BLaER1 (cell line): ENCODE measurements around the gene SASH1.

Experiments
- H3K27ac ChIP-seq: shearing (Covaris generic); formaldehyde crosslinking; 2 replicates; pipeline ENCODE4 v1.8.1; 2022
- H3K27me3 ChIP-seq: shearing (Covaris generic); formaldehyde crosslinking; 2 replicates; pipeline ENCODE4 v1.8.1; 2022
- H3K36me3 ChIP-seq: shearing (Covaris generic); formaldehyde crosslinking; 2 replicates; pipeline ENCODE4 v1.8.1; 2022
- H3K4me1 ChIP-seq: shearing (Covaris generic); formaldehyde crosslinking; 2 replicates; pipeline ENCODE4 v1.8.1; 2022
- H3K4me2 ChIP-seq: shearing (Covaris generic); formaldehyde crosslinking; 2 replicates; pipeline ENCODE4 v1.8.1; 2022
- H3K4me3 ChIP-seq: shearing (Covaris generic); formaldehyde crosslinking; 2 replicates; pipeline ENCODE4 v1.8.1; 2022
- H3K9ac ChIP-seq: shearing (Covaris generic); formaldehyde crosslinking; 2 replicates; pipeline ENCODE4 v1.8.1; 2022
- H3K9me3 ChIP-seq: shearing (Covaris generic); formaldehyde crosslinking; 2 replicates; pipeline ENCODE4 v1.8.1; 2022
- H4K20me1 ChIP-seq: shearing (Covaris generic); formaldehyde crosslinking; 2 replicates; pipeline ENCODE4 v1.8.1; 2022
- Cebpa-rat ChIP-seq: shearing (Covaris generic); IDR thresholded peaks from 2 replicates; pipeline ENCODE4 v1.8.1; 2022

The SASH1 gene

GRCh38 chr6:148500402-148500801, 157.8 kb downstream of the SASH1 start:
- no peak overlapping the region for H3K9ac ChIP-seq

DNA sequence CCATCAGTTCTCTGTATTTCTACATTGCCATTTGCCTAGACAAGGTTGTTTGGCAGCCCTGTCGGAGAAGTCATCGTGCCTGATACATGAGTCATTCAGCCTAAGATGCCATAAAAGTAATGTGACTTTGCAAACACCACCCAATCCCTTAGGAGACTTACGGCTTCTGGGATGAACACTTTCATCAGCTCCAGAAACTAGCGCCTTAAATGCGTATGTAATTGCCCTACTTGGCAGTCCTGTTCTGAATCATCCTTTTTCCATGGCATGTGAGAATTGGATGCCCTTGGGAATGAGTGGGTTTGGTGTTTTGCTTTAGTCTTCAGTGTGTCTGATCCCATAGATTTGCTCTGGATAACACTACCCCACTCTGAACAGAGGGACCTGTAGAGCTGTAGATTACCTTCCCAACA, 158.5 kb downstream of the SASH1 start:
- no peak overlapping the region for H3K27ac ChIP-seq
- TF ChIP-seq Cebpa-rat, result no peak

More at GRCh38 chr6:148500402-148500801, 157.8 kb downstream of the SASH1 start:
- H3K4me1 ChIP-seq, result peaks cover 14% of the 10 kb centered on the region
- no peaks in the 10 kb centered on the region for H3K9me3 ChIP-seq
- H3K27ac ChIP-seq, result no peak overlapping the region
- no peaks in the 10 kb centered on the region for H3K36me3 ChIP-seq
- H3K27me3 ChIP-seq, result no peaks in the 10 kb centered on the region
- H3K4me2 ChIP-seq, result no peak overlapping the region
- H4K20me1 ChIP-seq, result no peaks in the 10 kb centered on the region
- TF ChIP-seq Cebpa-rat, result no peak
- no peak overlapping the region for H3K4me3 ChIP-seq

DNA sequence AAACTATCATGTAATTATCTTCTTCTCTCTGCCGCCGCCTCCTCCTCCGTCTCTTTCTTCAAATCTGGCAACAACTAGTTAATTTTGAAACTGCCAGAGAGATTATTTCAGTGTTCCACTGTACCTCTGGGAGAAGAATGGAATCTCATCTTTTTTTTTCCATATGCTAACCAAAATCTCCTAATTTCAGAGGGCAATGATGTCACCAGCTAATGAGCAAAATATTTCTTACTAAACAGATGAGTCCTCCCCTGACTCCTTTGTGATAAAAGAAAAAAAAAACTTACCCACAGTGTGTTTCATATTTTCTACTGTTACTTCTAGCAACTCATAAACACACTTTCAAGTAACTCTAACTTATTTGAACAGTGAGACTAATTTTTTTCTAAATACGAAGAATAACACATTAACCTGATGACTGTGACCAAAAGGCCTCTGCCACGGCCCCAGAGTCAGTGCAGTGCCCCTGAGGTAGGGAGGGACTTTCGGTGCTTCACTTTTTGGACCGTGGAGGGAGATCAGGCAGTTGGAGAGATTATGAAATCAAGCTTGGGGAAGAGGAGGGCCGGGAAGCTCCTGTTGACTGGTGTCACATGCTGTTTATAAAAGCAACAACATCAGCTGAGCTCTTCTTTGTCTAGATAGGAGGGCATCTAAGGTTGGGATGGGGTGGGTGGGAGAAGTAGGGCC, 159.6 kb downstream of the SASH1 start:
- Histone ChIP-seq H3K4me1 (peaks cover 9% of the 10 kb centered on the region; the same call in 1 of the 2 replicates), H3K4me2 (no peak overlapping the region), H3K36me3 (no peaks in the 10 kb centered on the region), H3K27ac (no peak overlapping the region), H3K27me3 (no peaks in the 10 kb centered on the region), H3K9ac (no peak overlapping the region), H4K20me1 (no peaks in the 10 kb centered on the region), H3K4me3 (no peak overlapping the region), H3K9me3 (no peaks in the 10 kb centered on the region)
- TF ChIP-seq Cebpa-rat, result no peak

More for the DNA sequence above, 158.5 kb downstream of the SASH1 start:
- Histone ChIP-seq H3K9ac (no peak overlapping the region), H3K4me3 (no peak overlapping the region), H4K20me1 (no peaks in the 10 kb centered on the region), H3K36me3 (no peaks in the 10 kb centered on the region), H3K27me3 (no peaks in the 10 kb centered on the region), H3K4me2 (no peak overlapping the region), H3K4me1 (peaks cover 10% of the 10 kb centered on the region; the same call in 1 of the 2 replicates), H3K9me3 (no peaks in the 10 kb centered on the region)

DNA sequence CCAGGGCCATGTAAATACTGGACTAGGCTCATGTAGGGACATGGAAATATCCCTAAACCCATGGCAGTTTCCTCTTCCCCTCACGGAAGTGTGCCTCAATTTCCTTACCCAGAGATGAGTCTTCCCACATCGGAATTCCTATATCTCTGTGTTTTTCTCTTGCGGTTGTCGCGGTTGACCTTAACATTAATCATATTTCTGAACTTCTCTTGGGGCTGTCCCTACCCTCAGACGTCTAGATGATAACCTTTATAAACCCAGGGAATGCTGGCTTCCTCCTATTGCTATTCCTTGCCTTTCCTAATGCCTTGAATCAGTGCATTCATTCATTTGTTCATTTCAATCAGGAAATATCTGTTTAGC, 160.1 kb downstream of the SASH1 start:
- Histone ChIP-seq H4K20me1 (no peaks in the 10 kb centered on the region), H3K4me3 (no peak overlapping the region), H3K9me3 (no peaks in the 10 kb centered on the region), H3K4me2 (no peak overlapping the region), H3K36me3 (no peaks in the 10 kb centered on the region), H3K27ac (no peak overlapping the region), H3K9ac (no peak overlapping the region), H3K27me3 (no peaks in the 10 kb centered on the region), H3K4me1 (peaks cover 4% of the 10 kb centered on the region; the same call in 1 of the 2 replicates)
- no peak for TF ChIP-seq Cebpa-rat

- Histone ChIP-seq H4K20me1 (no peaks in the 10 kb centered on the region), H3K36me3 (no peaks in the 10 kb centered on the region), H3K4me3 (no peak overlapping the region), H3K9me3 (no peaks in the 10 kb centered on the region), H3K9ac (no peak overlapping the region), H3K27me3 (no peaks in the 10 kb centered on the region), H3K27ac (no peak overlapping the region), H3K4me2 (no peak overlapping the region), H3K4me1 (no peaks in the 10 kb centered on the region)
- TF ChIP-seq Cebpa-rat, result no peak
Measured at GRCh38 chr6:148503703-148504102, 161.1 kb downstream of the SASH1 start.

GRCh38 chr6:148507774-148508173, 165.1 kb downstream of the SASH1 start:
- Histone ChIP-seq H3K27ac (no peak overlapping the region), H3K4me2 (no peak overlapping the region), H3K4me1 (peaks cover 5% of the 10 kb centered on the region; the same call in 1 of the 2 replicates), H3K9me3 (no peaks in the 10 kb centered on the region), H3K27me3 (no peaks in the 10 kb centered on the region), H4K20me1 (no peaks in the 10 kb centered on the region), H3K9ac (no peak overlapping the region), H3K36me3 (no peaks in the 10 kb centered on the region), H3K4me3 (no peak overlapping the region)
- no peak for TF ChIP-seq Cebpa-rat

GRCh38 chr6:148508401-148509041, 165.9 kb downstream of the SASH1 start:
- H3K4me3 ChIP-seq, result no peak overlapping the region
- H3K9me3 ChIP-seq, result no peaks in the 10 kb centered on the region
- no peaks in the 10 kb centered on the region for H4K20me1 ChIP-seq
- H3K9ac ChIP-seq, result no peak overlapping the region
- H3K4me1 ChIP-seq, result peaks cover 5% of the 10 kb centered on the region; the same call in 1 of the 2 replicates
- H3K27me3 ChIP-seq, result no peaks in the 10 kb centered on the region
- no peak overlapping the region for H3K27ac ChIP-seq
- no peak for TF ChIP-seq Cebpa-rat
- H3K36me3 ChIP-seq, result no peaks in the 10 kb centered on the region
- H3K4me2 ChIP-seq, result no peak overlapping the region

DNA sequence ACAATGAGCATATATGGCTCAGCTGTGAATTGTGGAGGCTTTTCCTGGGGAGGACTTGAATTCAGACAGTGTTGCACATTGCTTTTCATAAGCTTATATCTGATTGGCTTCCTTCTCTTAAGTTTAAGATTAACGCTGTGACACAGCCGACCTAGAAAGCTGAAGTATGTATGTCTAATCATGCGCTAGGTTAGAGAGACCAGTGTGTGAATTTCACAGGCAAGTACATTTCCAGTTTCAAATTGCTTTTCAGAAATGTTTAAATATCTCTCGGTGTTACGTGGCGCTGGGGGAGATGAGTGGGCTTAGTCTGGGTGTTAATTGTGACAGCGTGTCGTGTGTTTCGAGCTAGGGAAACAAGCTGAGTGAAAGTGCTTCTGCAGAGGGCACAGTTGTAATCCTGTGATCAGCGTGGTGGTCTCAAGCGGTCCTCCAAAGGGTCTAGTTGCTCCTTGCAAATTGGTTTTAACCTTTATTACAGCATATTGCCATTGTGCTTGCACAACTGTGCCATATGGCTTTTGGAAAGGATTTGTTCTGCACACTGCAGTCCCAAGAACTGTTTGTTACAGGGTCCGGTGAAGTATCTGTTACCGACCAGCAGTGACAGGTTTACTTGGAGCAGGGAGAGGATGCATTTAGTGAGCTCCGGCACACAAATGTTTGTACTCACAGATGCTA, 166.6 kb downstream of the SASH1 start:
- no peaks in the 10 kb centered on the region for H3K27me3 ChIP-seq

GRCh38 chr6:148509800-148510581, 167.4 kb downstream of the SASH1 start:
- Histone ChIP-seq H3K4me1 (peaks cover 5% of the 10 kb centered on the region; the same call in 1 of the 2 replicates), H4K20me1 (no peaks in the 10 kb centered on the region), H3K4me2 (no peak overlapping the region; the same call in 1 of the 2 replicates), H3K4me3 (no peak overlapping the region), H3K27me3 (no peaks in the 10 kb centered on the region), H3K36me3 (no peaks in the 10 kb centered on the region), H3K9me3 (no peaks in the 10 kb centered on the region), H3K27ac (no peak overlapping the region), H3K9ac (no peak overlapping the region)
- no peak for TF ChIP-seq Cebpa-rat

More for the DNA sequence above, 166.6 kb downstream of the SASH1 start:
- H3K4me1 ChIP-seq, result peaks cover 5% of the 10 kb centered on the region; the same call in 1 of the 2 replicates
- no peak overlapping the region for H3K4me2 ChIP-seq
- no peaks in the 10 kb centered on the region for H3K9me3 ChIP-seq
- no peak overlapping the region for H3K9ac ChIP-seq
- H3K27ac ChIP-seq, result no peak overlapping the region
- no peaks in the 10 kb centered on the region for H3K36me3 ChIP-seq
- no peaks in the 10 kb centered on the region for H4K20me1 ChIP-seq
- no peak overlapping the region for H3K4me3 ChIP-seq
- no peak for TF ChIP-seq Cebpa-rat
